Stimulated activated naive CD8-positive, alpha-beta T cell treated with anti-CD3 and anti-CD28 coated beads, Interleukin-15, Interleukin-2, amounts not matched to agents 100 U/mL and 50 U/mL, for 24 hours (primary cell): Measurements from ENCODE around the gene THSD7B.
"Not testable (repeated sequence)": the region's sequence is repeated elsewhere in the genome, so short reads cannot be mapped to it uniquely, and the experiment has no call there.

Experiments used
- ATAC-seq: fragments of 150-1000 bp; cut with Tn5 transposase; one replicate; pipeline ENCODE4 v1.10.0; 2021
- DNase-seq: peaks from one replicate; pipeline ENCODE4 v3.0.0; 2021

The THSD7B gene

DNA sequence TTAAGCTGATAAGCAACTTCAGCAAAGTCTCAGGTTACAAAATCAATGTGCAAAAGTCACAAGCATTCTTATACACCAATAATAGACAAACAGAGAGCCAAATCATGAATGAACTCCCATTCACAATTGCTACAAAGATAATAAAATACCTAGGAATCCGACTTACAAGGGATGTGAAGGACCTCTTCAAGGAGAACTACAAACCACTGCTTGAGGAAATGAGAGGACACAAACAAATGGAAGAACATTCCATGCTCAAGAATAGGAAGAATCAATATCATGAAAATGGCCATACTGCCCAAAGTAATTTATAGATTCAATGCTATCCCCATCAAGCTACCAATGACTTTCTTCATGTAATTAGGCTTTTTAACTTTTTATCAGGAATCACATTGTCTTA lies 934.9 kb downstream of the THSD7B start:
- DNase-seq, ATAC-seq: not testable (repeated sequence)

DNA sequence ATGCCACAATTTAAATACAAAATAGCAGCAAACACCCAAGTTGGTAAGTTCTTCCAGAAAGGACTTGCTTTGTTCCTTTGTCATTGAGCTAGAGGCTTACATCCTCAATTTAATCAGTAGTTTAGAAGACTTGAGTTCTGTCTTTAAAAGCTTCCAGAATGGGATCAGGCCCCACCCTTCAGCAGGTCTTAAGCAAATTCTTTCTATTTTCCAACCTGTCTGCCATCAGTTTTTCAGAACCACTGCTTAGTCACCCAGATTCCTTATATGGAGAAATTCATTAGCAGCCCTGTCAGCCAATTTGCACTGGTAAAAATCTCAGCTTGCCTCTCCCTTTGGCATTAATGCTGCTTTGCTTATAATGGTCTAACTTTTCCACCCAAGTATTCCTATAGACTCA lies 935.3 kb downstream of the THSD7B start:
- ATAC-seq, result no peak
- no peak for DNase-seq

DNA sequence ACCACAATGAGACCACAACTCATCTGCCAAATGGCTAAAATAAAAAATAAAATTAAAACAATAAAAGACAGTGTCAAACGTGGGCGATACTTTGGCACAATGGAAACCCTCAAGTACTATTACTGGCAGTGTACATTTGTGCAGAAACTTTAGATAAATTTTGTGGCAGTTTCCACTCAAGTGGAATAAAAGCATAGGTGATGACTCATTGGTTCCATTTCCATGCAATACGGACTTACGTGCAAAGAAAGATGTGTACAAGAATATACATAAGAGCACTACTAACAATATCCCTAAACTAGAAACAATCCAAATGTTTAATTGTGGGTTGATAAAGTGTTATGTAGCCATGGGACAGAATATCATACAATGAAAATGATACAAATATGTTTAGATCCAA lies 940.0 kb downstream of the THSD7B start:
- no peak for ATAC-seq

DNA sequence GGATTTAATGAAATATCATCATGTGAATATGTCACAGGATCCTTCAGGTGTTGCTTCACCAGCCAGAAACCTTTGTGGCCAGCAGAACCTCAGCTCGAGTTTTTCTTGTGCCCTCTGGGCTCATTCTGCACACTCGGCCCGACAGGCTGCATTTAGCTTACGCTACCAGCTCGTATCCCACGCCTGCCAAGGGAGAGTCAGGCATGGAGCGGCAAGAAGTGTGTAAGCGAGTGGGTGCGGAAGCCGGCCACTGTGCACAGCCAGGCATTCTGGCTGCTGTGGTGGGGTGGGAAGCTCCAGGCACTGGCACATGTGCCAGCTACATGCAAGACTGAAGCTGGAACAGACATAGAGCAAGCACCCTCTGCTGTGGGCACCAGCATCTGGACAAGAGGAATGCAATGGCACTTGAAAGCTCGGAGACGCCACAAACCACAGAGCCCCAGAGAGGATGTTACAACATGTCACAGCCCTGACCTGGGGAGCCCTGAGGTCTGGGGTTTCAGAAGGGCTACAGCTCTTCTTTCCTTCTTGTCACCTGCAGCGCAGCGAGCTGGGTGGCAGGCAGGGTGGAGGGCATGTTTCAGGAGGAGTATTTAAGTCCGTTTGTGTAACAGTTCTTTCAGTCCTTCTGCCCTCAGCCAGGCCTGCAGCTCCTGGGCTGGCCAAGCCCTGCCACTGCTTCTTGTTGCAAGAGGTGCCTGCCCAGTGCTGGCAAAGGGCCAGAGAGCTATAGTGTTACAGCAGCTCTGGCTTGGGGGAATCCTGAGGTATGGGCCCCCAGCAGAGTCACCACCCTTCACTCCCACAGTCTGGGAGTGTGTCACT lies 941.7 kb downstream of the THSD7B start:
- ATAC-seq (no peak), DNase-seq (no peak)

More for the DNA sequence above, 940.0 kb downstream of the THSD7B start:
- DNase-seq, result no peak

- DNase-seq, result no peak
- no peak for ATAC-seq
These were observed 943.0 kb downstream of the THSD7B start for GRCh38 chr2:137708311-137708710.

- ATAC-seq, result no peak
These were observed 950.4 kb downstream of the THSD7B start for GRCh38 chr2:137715731-137716191.

GRCh38 chr2:137718786-137719185 lies 953.4 kb downstream of the THSD7B start:
- no peak for ATAC-seq

More at GRCh38 chr2:137715731-137716191, 950.4 kb downstream of the THSD7B start:
- DNase-seq, result no peak

GRCh38 chr2:137721733-137722132 lies 956.4 kb downstream of the THSD7B start:
- no peak for DNase-seq
- ATAC-seq, result no peak

More at GRCh38 chr2:137718786-137719185, 953.4 kb downstream of the THSD7B start:
- DNase-seq, result no peak

GRCh38 chr2:137724912-137725311 lies 959.6 kb downstream of the THSD7B start:
- DNase-seq (no peak), ATAC-seq (no peak)
